ENCODE measurements around the gene HDAC5.

HDAC5 gene

GRCh38 chr17:44093231-44093900, 30.1 kb downstream of the HDAC5 start (continued):
- TF ChIP-seq ZNF394 (tag by site-specific recombination; IDR thresholded peaks at IDR 0.05; ENCODE audit: borderline replicate concordance) = peak; percentile 86; the same call in 1 of the 2 replicates

- ChIA-PET CTCF (no interaction called here), POLR2A (interaction anchor here (1.2 kb wide), 1 partner anchor 32 kb away, joined by 3 read pairs; the partner anchor contains the start of gene HDAC5)
- Histone ChIP-seq H3K4me1 (ENCODE audit: control insufficient read depth, insufficient read depth, low read length) (peaks cover 13% of the 10 kb centered on the region; the same call in 1 of the 2 replicates), H3K27ac (ENCODE audit: extremely low read depth, low read depth, low read length) (no peak overlapping the region), H3K9me3 (ENCODE audit: control insufficient read depth, insufficient read depth, low read depth, low read length) (no peaks in the 10 kb centered on the region), H3K36me3 (ENCODE audit: control insufficient read depth in 2 of 2, insufficient read depth in 1 of 2, low read length in 2 of 2) (peaks cover 0 to 34% of the 10 kb centered on the region in 2 experiments; a peak in 2 of 3 replicates), H3K4me3 (ENCODE audit: low read depth, low read length) (no peak overlapping the region)
- TF ChIP-seq HIC1 (tag by site-specific recombination; IDR thresholded peaks at IDR 0.05) (no peak), ZNF677 (tag by site-specific recombination; IDR thresholded peaks at IDR 0.05) (no peak), ZNF558 (tag by site-specific recombination; IDR thresholded peaks at IDR 0.05) (no peak), ZNF18 (tag by site-specific recombination; IDR thresholded peaks at IDR 0.05) (no peak), ZNF16 (tag by site-specific recombination; IDR thresholded peaks at IDR 0.05; ENCODE audit: low read depth) (no peak), ZNF48 (tag by site-specific recombination; IDR thresholded peaks at IDR 0.05) (no peak), SCRT2 (tag by site-specific recombination; IDR thresholded peaks at IDR 0.05) (no peak), MZF1 (tag by site-specific recombination; IDR thresholded peaks at IDR 0.05; ENCODE audit: borderline replicate concordance) (no peak)
Measured at GRCh38 chr17:44092051-44092450, 31.4 kb downstream of the HDAC5 start.

- Histone ChIP-seq H3K27ac (ENCODE audit: extremely low read depth, low read depth, low read length) (no peak overlapping the region), H3K9me3 (ENCODE audit: control insufficient read depth, insufficient read depth, low read depth, low read length) (no peaks in the 10 kb centered on the region), H3K4me3 (ENCODE audit: low read depth, low read length) (no peak overlapping the region), H3K4me1 (ENCODE audit: control insufficient read depth, insufficient read depth, low read length) (peaks cover 17% of the 10 kb centered on the region), H3K36me3 (ENCODE audit: control insufficient read depth in 2 of 2, insufficient read depth in 1 of 2, low read length in 2 of 2) (peaks cover 0 to 35% of the 10 kb centered on the region in 2 experiments; a peak in 2 of 3 replicates)
- ChIA-PET CTCF (no interaction called here), POLR2A (interaction anchor here (1.2 kb wide), 1 partner anchor 32 kb away, joined by 3 read pairs; the partner anchor contains the start of gene HDAC5)
- no peak for TF ChIP-seq ZNF658 (tag by site-specific recombination; IDR thresholded peaks at IDR 0.05)
- TF ChIP-seq ZNF26 (tag by site-specific recombination; IDR thresholded peaks at IDR 0.05) = no peak
- TF ChIP-seq ZIC2 (tag by site-specific recombination; IDR thresholded peaks at IDR 0.05) = 0 out of 2 replicates have a peak, but pooled peaks have one; percentile 7
- TF ChIP-seq ZNF37A (tag by site-specific recombination; IDR thresholded peaks at IDR 0.05) = no peak
- no peak for TF ChIP-seq ATF2 (tag by site-specific recombination; IDR thresholded peaks at IDR 0.05; ENCODE audit: low read depth)
- TF ChIP-seq REST (tag by site-specific recombination; IDR thresholded peaks at IDR 0.05) = peak; percentile 55; the same call in 1 of the 2 replicates
Measured at GRCh38 chr17:44091200-44091997, 32.0 kb downstream of the HDAC5 start.
